ENCODE measurements around the gene ZNF787. TPM values are rescaled to one million over a fixed set of nuclear protein-coding genes. Genes with fewer than 3 reads are reported as not detected.

The ZNF787 gene
- total and polyA plus RNA-seq, 9 donors: 3.0 to 36.8 (median 25.8) TPM

DNA sequence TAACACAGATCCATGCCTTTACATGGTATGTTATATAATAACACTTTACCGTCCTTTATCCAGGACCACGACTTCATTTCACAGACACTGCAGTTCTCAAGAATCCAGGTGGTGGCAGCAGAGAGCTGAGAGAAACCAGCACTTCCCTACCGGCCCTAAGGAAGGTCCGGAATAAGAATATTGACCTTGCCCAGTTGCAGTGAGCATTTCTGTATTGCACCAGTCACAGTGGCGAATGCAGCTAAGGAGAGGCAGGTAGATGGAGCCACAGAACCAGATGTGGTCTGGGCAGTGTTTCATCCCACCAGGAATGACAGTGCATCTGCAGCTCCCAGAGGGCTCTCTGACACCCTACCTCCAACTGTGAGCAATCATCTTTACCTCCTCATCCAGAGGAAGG is 44.6 kb downstream of the ZNF787 start:
- no peaks in the 10 kb centered on the region for H3K27me3 ChIP-seq
- WGBS, 3 donors: 4 to 11% (median 10%) methylated on average over 5 of the region's 5 CpGs
- intact Hi-C loops (cut with DNase I): loop anchor here (5.0 to 10.0 kb wide), 5 partner anchors 96 to 278 kb away; partner anchors contain the start of gene GALP (in 2 of the 4)
- no peaks in the 10 kb centered on the region for H3K9me3 ChIP-seq
- DNase-seq: peak in 4 of 5 donors; percentile 56 to 65 (median 63)
- H3K4me3 ChIP-seq: no peak overlapping the region
- H3K36me3 ChIP-seq: no peaks in the 10 kb centered on the region
- peaks cover 3% of the 10 kb centered on the region for H3K4me1 ChIP-seq (ENCODE audit: insufficient read depth)
- TF ChIP-seq POLR2A (IDR thresholded peaks at IDR 0.05): no peak
- TF ChIP-seq, protein P1, sequence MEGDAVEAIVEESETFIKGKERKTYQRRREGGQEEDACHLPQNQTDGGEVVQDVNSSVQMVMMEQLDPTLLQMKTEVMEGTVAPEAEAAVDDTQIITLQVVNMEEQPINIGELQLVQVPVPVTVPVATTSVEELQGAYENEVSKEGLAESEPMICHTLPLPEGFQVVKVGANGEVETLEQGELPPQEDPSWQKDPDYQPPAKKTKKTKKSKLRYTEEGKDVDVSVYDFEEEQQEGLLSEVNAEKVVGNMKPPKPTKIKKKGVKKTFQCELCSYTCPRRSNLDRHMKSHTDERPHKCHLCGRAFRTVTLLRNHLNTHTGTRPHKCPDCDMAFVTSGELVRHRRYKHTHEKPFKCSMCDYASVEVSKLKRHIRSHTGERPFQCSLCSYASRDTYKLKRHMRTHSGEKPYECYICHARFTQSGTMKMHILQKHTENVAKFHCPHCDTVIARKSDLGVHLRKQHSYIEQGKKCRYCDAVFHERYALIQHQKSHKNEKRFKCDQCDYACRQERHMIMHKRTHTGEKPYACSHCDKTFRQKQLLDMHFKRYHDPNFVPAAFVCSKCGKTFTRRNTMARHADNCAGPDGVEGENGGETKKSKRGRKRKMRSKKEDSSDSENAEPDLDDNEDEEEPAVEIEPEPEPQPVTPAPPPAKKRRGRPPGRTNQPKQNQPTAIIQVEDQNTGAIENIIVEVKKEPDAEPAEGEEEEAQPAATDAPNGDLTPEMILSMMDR (IDR thresholded peaks at IDR 0.05): peak; percentile 40 to 70 (median 60)
- H3K27ac ChIP-seq: no peak overlapping the region

DNA sequence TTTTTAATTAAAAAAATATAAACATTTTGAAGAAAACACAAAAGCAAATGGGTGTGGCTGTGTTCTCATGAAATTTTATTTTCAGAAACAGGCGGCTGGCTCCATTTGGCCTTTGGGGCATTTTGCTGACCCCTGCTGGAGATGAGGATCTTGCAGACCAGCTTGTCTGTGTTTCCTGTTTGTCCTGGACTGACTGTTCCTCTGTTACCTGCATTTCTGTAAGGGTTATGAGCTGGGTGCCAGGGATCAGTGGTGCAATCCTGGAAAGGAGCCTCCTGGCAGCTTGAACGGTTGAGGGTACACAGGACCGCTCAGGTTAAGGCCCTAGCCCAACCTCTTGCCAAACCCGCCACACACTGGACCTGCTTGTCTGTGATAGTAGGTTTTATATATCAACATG is 49.9 kb downstream of the ZNF787 start:
- WGBS, 3 donors: 58 to 80% (median 73%) methylated on average over 4 of the region's 4 CpGs
- TF ChIP-seq EP300 (IDR thresholded peaks at IDR 0.05) (no peak), POLR2A (IDR thresholded peaks at IDR 0.05) (no peak)
- TF ChIP-seq, protein P1 (IDR thresholded peaks at IDR 0.05): no peak
- intact Hi-C loops (cut with DNase I): loop anchor here in 2 of 4 donors (10.0 kb wide), 3 partner anchors 104 to 284 kb away; partner anchors contain the start of gene GALP (in 1 of the 2)

DNA sequence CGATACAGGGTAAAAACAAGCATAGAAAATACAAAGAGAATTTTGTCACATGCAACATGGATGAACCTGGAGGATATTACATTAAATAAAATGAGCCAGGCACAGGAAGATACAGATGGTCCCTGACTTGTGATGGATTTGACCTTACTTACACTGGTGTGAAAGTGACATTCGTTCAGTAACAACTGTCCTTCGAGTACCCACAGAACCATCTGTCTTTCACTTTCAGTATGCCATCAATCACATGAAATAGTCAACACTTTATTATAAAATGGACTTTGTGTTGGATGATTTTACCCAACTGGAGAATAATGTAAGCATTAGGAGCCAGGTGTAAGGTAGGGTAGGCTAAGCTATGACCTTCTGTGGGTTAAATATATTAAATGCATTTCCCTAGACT is 51.5 kb downstream of the ZNF787 start:
- Histone ChIP-seq H3K36me3 (no peaks in the 10 kb centered on the region), H3K9me3 (no peaks in the 10 kb centered on the region), H3K27ac (no peak overlapping the region), H3K4me3 (no peak overlapping the region), H3K27me3 (no peaks in the 10 kb centered on the region), H3K4me1 (ENCODE audit: insufficient read depth) (no peaks in the 10 kb centered on the region)
- intact Hi-C loops (cut with DNase I): loop anchor here in 2 of 4 donors (10.0 kb wide), 3 partner anchors 105 to 285 kb away; partner anchors contain the start of gene GALP (in 1 of the 2)
- no peak for TF ChIP-seq POLR2A (IDR thresholded peaks at IDR 0.05)
- TF ChIP-seq, protein P1 (IDR thresholded peaks at IDR 0.05): no peak
- TF ChIP-seq EP300 (IDR thresholded peaks at IDR 0.05): no peak
- 49 to 78% (median 50%) methylated on average over 3 of the region's 3 CpGs for WGBS, 3 donors
- no peak for DNase-seq

More for the DNA sequence above, 49.9 kb downstream of the ZNF787 start:
- Histone ChIP-seq H3K4me3 (no peak overlapping the region), H3K9me3 (no peaks in the 10 kb centered on the region), H3K36me3 (no peaks in the 10 kb centered on the region), H3K27me3 (no peaks in the 10 kb centered on the region), H3K27ac (no peak overlapping the region), H3K4me1 (ENCODE audit: insufficient read depth) (no peaks in the 10 kb centered on the region)
- DNase-seq: no peak

DNA sequence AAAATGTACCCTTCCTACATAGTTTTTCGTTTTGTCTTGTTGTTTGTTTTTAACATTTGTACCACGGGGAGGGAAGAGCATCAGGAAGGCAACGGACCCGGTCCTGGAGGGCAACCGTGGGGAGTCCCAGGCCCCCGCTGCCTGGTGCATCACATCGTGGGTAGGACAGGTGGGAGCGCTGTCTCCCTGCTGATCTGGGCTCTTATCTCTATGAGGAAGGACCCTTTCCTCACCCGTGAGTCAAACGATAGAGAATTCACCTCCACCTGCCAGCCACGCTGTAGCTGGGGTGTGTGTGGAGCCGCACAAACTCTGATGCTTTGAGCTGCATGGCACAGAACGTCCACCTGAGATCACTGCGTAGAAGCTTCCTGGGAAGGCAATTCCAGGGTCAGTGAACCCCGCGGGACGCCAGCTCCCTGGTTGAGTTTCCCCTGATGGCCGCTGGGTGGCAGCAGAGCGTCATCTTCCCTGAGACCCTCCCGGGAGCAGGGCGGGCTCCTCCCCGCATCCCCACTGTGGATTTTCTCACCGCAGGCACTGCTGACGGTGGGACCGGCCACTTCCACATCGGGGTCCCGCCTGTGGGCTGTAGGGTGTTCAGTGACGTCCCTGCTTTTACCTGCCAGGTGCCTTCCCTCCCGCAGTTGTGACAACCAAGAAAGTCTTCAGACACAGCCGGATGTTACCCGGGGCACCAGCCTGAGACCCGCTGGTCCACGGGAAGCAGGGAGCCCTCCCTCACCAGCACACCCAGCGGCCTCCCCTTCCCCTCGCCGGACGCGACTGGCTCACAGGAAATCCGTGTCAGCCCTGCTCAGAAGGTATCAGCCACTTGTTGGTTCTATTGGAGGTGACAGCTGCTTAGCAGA is 54.7 kb downstream of the ZNF787 start:
- intact Hi-C loops (cut with DNase I): no loop called here
- TF ChIP-seq, protein P1 (IDR thresholded peaks at IDR 0.05): peak; percentile 48 to 80 (median 66)
- TF ChIP-seq EP300 (IDR thresholded peaks at IDR 0.05): no peak
- Histone ChIP-seq H3K27ac (no peak overlapping the region), H3K36me3 (no peaks in the 10 kb centered on the region), H3K4me3 (no peak overlapping the region), H3K27me3 (no peaks in the 10 kb centered on the region), H3K4me1 (ENCODE audit: insufficient read depth) (no peaks in the 10 kb centered on the region), H3K9me3 (no peaks in the 10 kb centered on the region)
- 2 to 4% (median 4%) methylated on average over 39 of the region's 39 CpGs for WGBS, 3 donors
- DNase-seq: peak; percentile 59 to 84 (median 75)

Measured in ovary (tissue), 9 donors.